ENCODE results near the gene CDADC1. TPM values are rescaled to one million over a fixed set of nuclear protein-coding genes. Genes with fewer than 3 reads are reported as not detected.

CDADC1 gene
- total and polyA plus RNA-seq, 10 of the 15 experiments (the other 5 are each of a cell fraction or from before 2014, with no cell fraction given) = 2.6 to 7.3 (median 5.2) TPM

DNA sequence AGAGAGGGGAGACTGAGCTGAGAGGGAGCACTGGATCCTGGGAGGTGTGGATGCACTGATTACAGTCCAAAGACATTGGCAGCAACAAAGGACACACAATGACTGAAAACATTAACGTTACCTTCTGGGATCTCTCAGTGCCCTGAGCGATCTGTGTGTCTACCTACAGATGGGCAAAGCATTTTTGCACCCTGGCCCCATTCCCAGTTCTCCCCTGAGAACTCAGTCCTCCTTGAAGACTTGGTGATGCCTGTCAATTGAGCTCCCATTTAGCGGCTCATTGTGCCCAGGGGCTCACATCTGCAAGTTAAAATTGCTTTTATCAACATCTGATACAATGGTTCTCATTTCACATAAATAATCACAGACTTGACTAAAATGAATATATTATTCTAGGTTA, 62.5 kb downstream of the CDADC1 start:
- Histone ChIP-seq H2AFZ (ENCODE audit: control insufficient read depth, low read depth, low read length) (no peak overlapping the region), H3K4me2 (ENCODE audit: control insufficient read depth, insufficient read depth) (no peak overlapping the region), H3K27ac (ENCODE audit: control insufficient read depth, insufficient read depth) (no peak overlapping the region), H3K27me3 (replicated peaks in 1 of 2; ENCODE audit: control insufficient read depth in 2 of 2, insufficient read depth in 2 of 2, low read length in 1 of 2) (no peaks in the 10 kb centered on the region), H3K4me3 (no peak overlapping the region), H3K9ac (ENCODE audit: control insufficient read depth, insufficient read depth, low read length) (no peak overlapping the region), H4K20me1 (ENCODE audit: control insufficient read depth, insufficient read depth) (no peaks in the 10 kb centered on the region), H3K36me3 (ENCODE audit: control insufficient read depth in 2 of 2, insufficient read depth in 2 of 2, low read length in 1 of 2) (no peaks in the 10 kb centered on the region), H3K79me2 (ENCODE audit: control insufficient read depth, insufficient read depth, low read length) (no peaks in the 10 kb centered on the region), H3K9me3 (replicated peaks; ENCODE audit: control insufficient read depth, insufficient read depth, low read length) (no peaks in the 10 kb centered on the region), H3K4me1 (ENCODE audit: control insufficient read depth, insufficient read depth, low read length) (no peaks in the 10 kb centered on the region)
- SMC1A ChIA-PET (ENCODE audit: uncharacterized antibody, unreplicated experiment) = no interaction called here
- in situ Hi-C loops (cut with MboI) (no loop called here), intact Hi-C loops (cut with micrococcal nuclease; ENCODE audit: unreplicated experiment) (no loop called here)
- POLR2A ChIA-PET = no interaction called here
- 47% methylated on average over 3 of the region's 3 CpGs for WGBS (ENCODE audit: insufficient coverage, insufficient replicate concordance, low lambda C conversion rate, missing lambda C conversion rate)
- RAD21 ChIA-PET (ENCODE audit: unreplicated experiment) = no interaction called here
- no TSS peak for BruUV-seq (replicated peaks)
- TF ChIP-seq ETV6 (conservative IDR thresholded peaks at IDR 0.05 in 1 of 2, IDR thresholded peaks at IDR 0.05 in 1 of 2; ENCODE audit: borderline replicate concordance in 1 of 2, low read depth in 1 of 2) = no peak
- ATAC-seq (no peak), FAIRE-seq (no peak), DNase-seq (ENCODE audit: low read depth, low spot score) (no peak)
- CTCF ChIA-PET = interaction anchor here (1.4 kb wide), 1 partner anchor 29 kb away, joined by 3 read pairs; no protein-coding TSS in a partner anchor

DNA sequence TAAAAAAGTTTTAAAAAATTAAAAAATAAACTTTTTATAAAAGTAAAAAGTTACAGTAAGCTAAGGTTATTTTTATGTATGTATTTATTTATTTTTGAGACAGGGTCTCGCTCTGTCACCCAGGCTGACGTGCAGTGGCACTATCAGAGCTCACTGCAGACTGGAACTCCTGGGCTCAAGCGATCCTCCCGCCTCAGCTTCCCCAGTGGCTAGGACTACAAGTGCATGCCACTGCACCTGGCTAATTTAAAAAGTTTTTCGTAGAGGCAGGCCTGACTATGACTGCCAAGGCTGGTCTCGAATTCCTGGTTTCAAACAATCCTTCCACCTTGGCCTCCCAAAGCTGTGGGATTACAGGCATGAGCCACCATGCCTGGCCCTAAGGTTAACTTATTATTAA, 64.1 kb downstream of the CDADC1 start:
- BruUV-seq (replicated peaks) = no TSS peak
- no peak overlapping the region for H2AFZ ChIP-seq (ENCODE audit: control insufficient read depth, low read depth, low read length)
- no peaks in the 10 kb centered on the region for H3K79me2 ChIP-seq (ENCODE audit: control insufficient read depth, insufficient read depth, low read length)
- no peaks in the 10 kb centered on the region for H4K20me1 ChIP-seq (ENCODE audit: control insufficient read depth, insufficient read depth)
- TF ChIP-seq RBBP5 (conservative IDR thresholded peaks at IDR 0.05) (no peak), CREB1 (IDR thresholded peaks at IDR 0.05; ENCODE audit: low read depth) (no peak), IKZF1 (conservative IDR thresholded peaks at IDR 0.05) (no peak), MEF2B (IDR thresholded peaks at IDR 0.05; ENCODE audit: partially characterized antibody, poor library complexity, severe bottlenecking) (no peak), JUND (IDR thresholded peaks at IDR 0.05; ENCODE audit: low read depth, low read length) (no peak), NBN (IDR thresholded peaks at IDR 0.05) (no peak), ZSCAN29 (IDR thresholded peaks at IDR 0.05) (no peak), FOXK2 (IDR thresholded peaks at IDR 0.05) (no peak), KAT2A (conservative IDR thresholded peaks at IDR 0.05; ENCODE audit: control insufficient read depth, low read depth, low read length) (no peak)
- TF ChIP-seq, protein P1, sequence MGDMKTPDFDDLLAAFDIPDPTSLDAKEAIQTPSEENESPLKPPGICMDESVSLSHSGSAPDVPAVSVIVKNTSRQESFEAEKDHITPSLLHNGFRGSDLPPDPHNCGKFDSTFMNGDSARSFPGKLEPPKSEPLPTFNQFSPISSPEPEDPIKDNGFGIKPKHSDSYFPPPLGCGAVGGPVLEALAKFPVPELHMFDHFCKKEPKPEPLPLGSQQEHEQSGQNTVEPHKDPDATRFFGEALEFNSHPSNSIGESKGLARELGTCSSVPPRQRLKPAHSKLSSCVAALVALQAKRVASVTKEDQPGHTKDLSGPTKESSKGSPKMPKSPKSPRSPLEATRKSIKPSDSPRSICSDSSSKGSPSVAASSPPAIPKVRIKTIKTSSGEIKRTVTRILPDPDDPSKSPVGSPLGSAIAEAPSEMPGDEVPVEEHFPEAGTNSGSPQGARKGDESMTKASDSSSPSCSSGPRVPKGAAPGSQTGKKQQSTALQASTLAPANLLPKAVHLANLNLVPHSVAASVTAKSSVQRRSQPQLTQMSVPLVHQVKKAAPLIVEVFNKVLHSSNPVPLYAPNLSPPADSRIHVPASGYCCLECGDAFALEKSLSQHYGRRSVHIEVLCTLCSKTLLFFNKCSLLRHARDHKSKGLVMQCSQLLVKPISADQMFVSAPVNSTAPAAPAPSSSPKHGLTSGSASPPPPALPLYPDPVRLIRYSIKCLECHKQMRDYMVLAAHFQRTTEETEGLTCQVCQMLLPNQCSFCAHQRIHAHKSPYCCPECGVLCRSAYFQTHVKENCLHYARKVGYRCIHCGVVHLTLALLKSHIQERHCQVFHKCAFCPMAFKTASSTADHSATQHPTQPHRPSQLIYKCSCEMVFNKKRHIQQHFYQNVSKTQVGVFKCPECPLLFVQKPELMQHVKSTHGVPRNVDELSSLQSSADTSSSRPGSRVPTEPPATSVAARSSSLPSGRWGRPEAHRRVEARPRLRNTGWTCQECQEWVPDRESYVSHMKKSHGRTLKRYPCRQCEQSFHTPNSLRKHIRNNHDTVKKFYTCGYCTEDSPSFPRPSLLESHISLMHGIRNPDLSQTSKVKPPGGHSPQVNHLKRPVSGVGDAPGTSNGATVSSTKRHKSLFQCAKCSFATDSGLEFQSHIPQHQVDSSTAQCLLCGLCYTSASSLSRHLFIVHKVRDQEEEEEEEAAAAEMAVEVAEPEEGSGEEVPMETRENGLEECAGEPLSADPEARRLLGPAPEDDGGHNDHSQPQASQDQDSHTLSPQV (IDR thresholded peaks at IDR 0.05) = no peak
- TF ChIP-seq, protein P2, sequence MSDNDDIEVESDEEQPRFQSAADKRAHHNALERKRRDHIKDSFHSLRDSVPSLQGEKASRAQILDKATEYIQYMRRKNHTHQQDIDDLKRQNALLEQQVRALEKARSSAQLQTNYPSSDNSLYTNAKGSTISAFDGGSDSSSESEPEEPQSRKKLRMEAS (IDR thresholded peaks at IDR 0.05; ENCODE audit: low read depth, low read length) = no peak
- H3K9me3 ChIP-seq (replicated peaks; ENCODE audit: control insufficient read depth, insufficient read depth, low read length) = no peaks in the 10 kb centered on the region
- intact Hi-C loops (cut with micrococcal nuclease; ENCODE audit: unreplicated experiment) = no loop called here
- H3K36me3 ChIP-seq (ENCODE audit: control insufficient read depth in 2 of 2, insufficient read depth in 2 of 2, low read length in 1 of 2) = no peaks in the 10 kb centered on the region
- H3K4me1 ChIP-seq (ENCODE audit: control insufficient read depth, insufficient read depth, low read length) = no peaks in the 10 kb centered on the region
- no peak overlapping the region for H3K4me3 ChIP-seq
- in situ Hi-C loops (cut with MboI) = no loop called here
- DNase-seq (ENCODE audit: low read depth, low spot score) (no peak), FAIRE-seq (no peak), ATAC-seq (no peak)
- ChIA-PET CTCF (interaction anchor here (0.6 to 1.3 kb wide), 3 partner anchors 11 to 826 kb away, joined by 3 to 4 read pairs (median 3); no protein-coding TSS in a partner anchor), SMC1A (ENCODE audit: uncharacterized antibody, unreplicated experiment) (interaction anchor here (1.2 kb wide), 1 partner anchor 292 kb away, joined by 3 read pairs; no protein-coding TSS in a partner anchor), POLR2A (interaction anchor here (0.6 kb wide), 1 partner anchor 23 kb away, joined by 3 read pairs; no protein-coding TSS in a partner anchor), RAD21 (ENCODE audit: unreplicated experiment) (no interaction called here)
- no peak overlapping the region for H3K9ac ChIP-seq (ENCODE audit: control insufficient read depth, insufficient read depth, low read length)
- no peaks in the 10 kb centered on the region for H3K27me3 ChIP-seq (replicated peaks in 1 of 2; ENCODE audit: control insufficient read depth in 2 of 2, insufficient read depth in 2 of 2, low read length in 1 of 2)
- no peak overlapping the region for H3K27ac ChIP-seq (ENCODE audit: control insufficient read depth, insufficient read depth)
- no peak overlapping the region for H3K4me2 ChIP-seq (ENCODE audit: control insufficient read depth, insufficient read depth)
- 74% methylated on average over 6 of the region's 6 CpGs for WGBS (ENCODE audit: insufficient coverage, insufficient replicate concordance, low lambda C conversion rate, missing lambda C conversion rate)

All from GM12878 (cell line).